ENCODE measurements around the gene ZIC4. TPM values are rescaled to one million over a fixed set of nuclear protein-coding genes. Genes with fewer than 3 reads are reported as not detected.

The ZIC4 gene
- total RNA-seq, 2 donors from 2014 or later = not detected

- DNase-seq (ENCODE audit: low spot score) = no peak
- 44% methylated on average over 2 of the region's 2 CpGs for WGBS
- intact Hi-C loops (cut with DNase I) = no loop called here
Measured at GRCh38 chr3:147341727-147342126, 64.6 kb downstream of the ZIC4 start.

DNA sequence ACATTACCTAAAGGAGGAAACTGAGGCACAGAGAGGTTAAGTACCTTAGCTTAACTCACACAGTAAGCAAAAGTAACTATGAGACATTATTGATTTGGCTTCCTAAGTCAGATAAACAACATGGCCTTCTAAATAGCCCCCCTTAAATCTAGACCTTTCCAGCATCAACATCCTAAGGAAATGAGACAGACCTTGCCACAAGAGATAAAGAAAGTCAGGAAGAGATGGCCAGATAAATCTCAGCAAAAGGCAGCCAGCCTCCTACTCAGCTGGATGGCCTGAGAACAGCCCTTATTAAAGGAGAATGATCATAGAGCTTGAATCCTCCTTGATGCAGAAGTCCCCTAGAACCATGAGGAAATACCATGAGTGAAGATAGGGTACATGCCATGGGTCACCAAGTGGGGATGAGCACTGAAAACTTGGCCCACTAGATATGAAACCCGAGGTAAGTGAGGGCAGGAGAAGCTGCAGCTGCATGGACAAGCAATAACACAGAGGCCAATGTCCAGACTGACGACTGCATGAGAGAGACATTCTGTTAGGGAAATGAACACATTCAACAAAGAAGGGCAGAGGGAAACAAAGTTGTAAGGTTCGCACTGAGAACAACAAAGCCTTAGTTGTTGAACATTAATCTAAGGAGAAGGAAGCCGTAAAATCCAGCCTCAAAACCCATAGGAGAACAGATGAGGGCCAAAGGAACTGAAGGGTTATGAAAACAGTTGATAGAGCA is 69.6 kb downstream of the ZIC4 start:
- H3K9me3 ChIP-seq = no peaks in the 10 kb centered on the region
- no peak for TF ChIP-seq POLR2AphosphoS5 (IDR thresholded peaks at IDR 0.05)
- no peak overlapping the region for H3K4me3 ChIP-seq
- no peak for DNase-seq (ENCODE audit: low spot score)
- WGBS = 45% methylated on average over 4 of the region's 4 CpGs
- no peaks in the 10 kb centered on the region for H3K4me1 ChIP-seq (replicated peaks)
- no peaks in the 10 kb centered on the region for H3K27me3 ChIP-seq (replicated peaks; ENCODE audit: insufficient read depth)
- no peak overlapping the region for H3K27ac ChIP-seq
- no peaks in the 10 kb centered on the region for H3K36me3 ChIP-seq
- intact Hi-C loops (cut with DNase I) = no loop called here

More at GRCh38 chr3:147341727-147342126, 64.6 kb downstream of the ZIC4 start:
- Histone ChIP-seq H3K4me3 (no peak overlapping the region), H3K27me3 (replicated peaks; ENCODE audit: insufficient read depth) (no peaks in the 10 kb centered on the region), H3K4me1 (replicated peaks) (no peaks in the 10 kb centered on the region), H3K9me3 (no peaks in the 10 kb centered on the region), H3K27ac (no peak overlapping the region), H3K36me3 (no peaks in the 10 kb centered on the region)
- TF ChIP-seq POLR2AphosphoS5 (IDR thresholded peaks at IDR 0.05) (no peak), POLR2A (IDR thresholded peaks at IDR 0.05) (no peak)
- TF ChIP-seq, protein P1, sequence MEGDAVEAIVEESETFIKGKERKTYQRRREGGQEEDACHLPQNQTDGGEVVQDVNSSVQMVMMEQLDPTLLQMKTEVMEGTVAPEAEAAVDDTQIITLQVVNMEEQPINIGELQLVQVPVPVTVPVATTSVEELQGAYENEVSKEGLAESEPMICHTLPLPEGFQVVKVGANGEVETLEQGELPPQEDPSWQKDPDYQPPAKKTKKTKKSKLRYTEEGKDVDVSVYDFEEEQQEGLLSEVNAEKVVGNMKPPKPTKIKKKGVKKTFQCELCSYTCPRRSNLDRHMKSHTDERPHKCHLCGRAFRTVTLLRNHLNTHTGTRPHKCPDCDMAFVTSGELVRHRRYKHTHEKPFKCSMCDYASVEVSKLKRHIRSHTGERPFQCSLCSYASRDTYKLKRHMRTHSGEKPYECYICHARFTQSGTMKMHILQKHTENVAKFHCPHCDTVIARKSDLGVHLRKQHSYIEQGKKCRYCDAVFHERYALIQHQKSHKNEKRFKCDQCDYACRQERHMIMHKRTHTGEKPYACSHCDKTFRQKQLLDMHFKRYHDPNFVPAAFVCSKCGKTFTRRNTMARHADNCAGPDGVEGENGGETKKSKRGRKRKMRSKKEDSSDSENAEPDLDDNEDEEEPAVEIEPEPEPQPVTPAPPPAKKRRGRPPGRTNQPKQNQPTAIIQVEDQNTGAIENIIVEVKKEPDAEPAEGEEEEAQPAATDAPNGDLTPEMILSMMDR (IDR thresholded peaks at IDR 0.05) = no peak

Other genes starting within 250 kb of the ZIC4 start
- gene ZIC1, start 2.8 kb upstream of the ZIC4 start, total RNA-seq = not detected

All from prostate gland (tissue), 2 donors.